Measurements from ENCODE around the gene SEC24A.
"Not testable (repeated sequence)": the region's sequence is repeated elsewhere in the genome, so short reads cannot be mapped to it uniquely, and the experiment has no call there.

SEC24A gene

GRCh38 chr5:134749415-134749814 lies 100.8 kb downstream of the SEC24A start:
- no peak for DNase-seq (ENCODE audit: low read depth in 2 of 2)

GRCh38 chr5:134758176-134758503 lies 109.6 kb downstream of the SEC24A start:
- DNase-seq (ENCODE audit: low read depth in 2 of 2): no peak

GRCh38 chr5:134758504-134759341 lies 110.1 kb downstream of the SEC24A start, which contains the start of gene DDX46:
DDX46 (plus strand) TSS chr5:134758779; CDS start chr5:134758939, 160 bp downstream.
- peak; percentile 86 to 94 for DNase-seq (ENCODE audit: low read depth in 2 of 2)

- DNase-seq (ENCODE audit: low read depth in 2 of 2): not testable (repeated sequence)
These were observed 119.1 kb downstream of the SEC24A start for GRCh38 chr5:134767528-134768291.

- no peak for DNase-seq (ENCODE audit: low read depth in 2 of 2)
These were observed 120.6 kb downstream of the SEC24A start for GRCh38 chr5:134769206-134769605.

- no peak for DNase-seq (ENCODE audit: low read depth in 2 of 2)
These were observed 124.0 kb downstream of the SEC24A start for GRCh38 chr5:134772461-134773125.

GRCh38 chr5:134777366-134777765 lies 128.8 kb downstream of the SEC24A start:
- DNase-seq (ENCODE audit: low read depth in 2 of 2): no peak

All from stimulated activated CD4-positive, alpha-beta T cell treated with anti-CD3 and anti-CD28 coated beads, Interleukin-12 subunit alpha, Interleukin-12 subunit beta, amount 100 ng/mL, for 24 hours (primary cell).